ENCODE results near the gene METTL24.

Gene METTL24

DNA sequence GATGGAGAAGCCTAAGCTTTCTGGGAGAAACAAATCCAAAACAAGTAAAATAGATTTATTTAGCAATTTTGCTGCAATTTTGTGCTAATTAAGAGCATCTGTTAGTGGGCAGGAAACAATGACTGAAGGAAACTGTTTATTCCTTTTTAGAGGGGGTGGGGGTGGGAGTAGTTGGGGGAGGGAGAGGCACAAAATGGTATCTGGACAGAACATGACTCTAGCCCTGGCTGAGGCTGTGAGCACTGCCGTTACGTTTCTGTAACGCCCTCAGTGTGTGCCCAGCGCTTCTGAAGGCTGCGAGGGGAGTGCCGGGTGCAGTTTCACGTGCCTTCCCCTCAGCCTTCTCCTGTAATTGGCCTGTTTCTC is 28.8 kb downstream of the METTL24 start:
- Histone ChIP-seq H3K27me3 (replicated peaks; ENCODE audit: control insufficient read depth, insufficient read depth, low read length) (peaks cover 2% of the 10 kb centered on the region; the same call in 1 of the 2 replicates), H3K36me3 (ENCODE audit: control insufficient read depth, insufficient read depth, low read length) (no peaks in the 10 kb centered on the region), H3K4me3 (replicated peaks; ENCODE audit: low read depth, low read length) (no peak overlapping the region)
- TF ChIP-seq, protein P1, sequence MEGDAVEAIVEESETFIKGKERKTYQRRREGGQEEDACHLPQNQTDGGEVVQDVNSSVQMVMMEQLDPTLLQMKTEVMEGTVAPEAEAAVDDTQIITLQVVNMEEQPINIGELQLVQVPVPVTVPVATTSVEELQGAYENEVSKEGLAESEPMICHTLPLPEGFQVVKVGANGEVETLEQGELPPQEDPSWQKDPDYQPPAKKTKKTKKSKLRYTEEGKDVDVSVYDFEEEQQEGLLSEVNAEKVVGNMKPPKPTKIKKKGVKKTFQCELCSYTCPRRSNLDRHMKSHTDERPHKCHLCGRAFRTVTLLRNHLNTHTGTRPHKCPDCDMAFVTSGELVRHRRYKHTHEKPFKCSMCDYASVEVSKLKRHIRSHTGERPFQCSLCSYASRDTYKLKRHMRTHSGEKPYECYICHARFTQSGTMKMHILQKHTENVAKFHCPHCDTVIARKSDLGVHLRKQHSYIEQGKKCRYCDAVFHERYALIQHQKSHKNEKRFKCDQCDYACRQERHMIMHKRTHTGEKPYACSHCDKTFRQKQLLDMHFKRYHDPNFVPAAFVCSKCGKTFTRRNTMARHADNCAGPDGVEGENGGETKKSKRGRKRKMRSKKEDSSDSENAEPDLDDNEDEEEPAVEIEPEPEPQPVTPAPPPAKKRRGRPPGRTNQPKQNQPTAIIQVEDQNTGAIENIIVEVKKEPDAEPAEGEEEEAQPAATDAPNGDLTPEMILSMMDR (IDR thresholded peaks at IDR 0.05; ENCODE audit: insufficient read depth, low read length, poor library complexity, severe bottlenecking), result no peak
- no peak for DNase-seq (ENCODE audit: extremely low read depth, insufficient read length)

DNA sequence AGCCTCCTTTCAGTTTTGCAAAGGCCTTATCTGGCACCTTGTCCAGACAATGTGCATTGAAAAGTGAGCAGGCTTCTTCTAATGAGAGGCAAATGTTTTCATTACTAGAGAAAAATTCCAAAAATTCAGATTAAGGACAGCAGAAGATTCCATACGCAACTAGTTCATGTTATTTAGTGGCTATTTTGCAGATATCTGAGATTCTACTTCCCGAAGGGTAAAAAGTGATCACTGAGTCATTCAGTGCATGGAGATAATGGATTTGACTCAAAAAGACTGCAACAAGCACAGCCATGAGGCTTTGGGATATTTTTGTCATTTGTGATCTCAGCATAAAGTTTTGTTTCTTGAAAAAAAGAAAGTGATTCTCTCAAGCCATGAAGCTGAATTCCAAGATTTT is 29.9 kb downstream of the METTL24 start:
- Histone ChIP-seq H3K27me3 (replicated peaks; ENCODE audit: control insufficient read depth, insufficient read depth, low read length) (peaks cover 2% of the 10 kb centered on the region; the same call in 1 of the 2 replicates), H3K4me3 (replicated peaks; ENCODE audit: low read depth, low read length) (no peak overlapping the region), H3K36me3 (ENCODE audit: control insufficient read depth, insufficient read depth, low read length) (no peaks in the 10 kb centered on the region)
- TF ChIP-seq, protein P1 (IDR thresholded peaks at IDR 0.05; ENCODE audit: insufficient read depth, low read length, poor library complexity, severe bottlenecking), result no peak
- DNase-seq (ENCODE audit: extremely low read depth, insufficient read length), result no peak

DNA sequence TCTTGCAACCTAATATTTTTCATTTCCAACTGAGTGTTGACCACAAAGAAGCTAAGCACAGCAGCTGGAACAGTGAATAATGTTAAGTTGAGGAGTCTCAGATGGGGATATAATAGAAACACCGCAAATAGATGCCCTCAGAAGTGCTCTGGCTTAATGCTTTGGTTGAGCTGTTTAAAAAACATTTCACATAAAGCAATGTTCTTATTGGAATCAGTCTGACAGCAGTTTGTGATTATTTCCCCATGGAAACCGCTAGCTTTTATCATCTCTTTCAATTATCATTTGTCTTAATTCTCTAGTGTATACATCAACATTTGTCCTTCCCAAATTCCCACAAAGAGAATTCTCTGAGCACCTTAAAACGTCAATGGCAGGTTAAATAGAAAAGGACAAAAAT is 30.8 kb downstream of the METTL24 start:
- TF ChIP-seq, protein P1 (IDR thresholded peaks at IDR 0.05; ENCODE audit: insufficient read depth, low read length, poor library complexity, severe bottlenecking), result no peak
- H3K27me3 ChIP-seq (replicated peaks; ENCODE audit: control insufficient read depth, insufficient read depth, low read length), result peaks cover 2% of the 10 kb centered on the region; the same call in 1 of the 2 replicates
- no peak overlapping the region for H3K4me3 ChIP-seq (replicated peaks; ENCODE audit: low read depth, low read length)
- H3K36me3 ChIP-seq (ENCODE audit: control insufficient read depth, insufficient read depth, low read length), result no peaks in the 10 kb centered on the region
- no peak for DNase-seq (ENCODE audit: extremely low read depth, insufficient read length)

DNA sequence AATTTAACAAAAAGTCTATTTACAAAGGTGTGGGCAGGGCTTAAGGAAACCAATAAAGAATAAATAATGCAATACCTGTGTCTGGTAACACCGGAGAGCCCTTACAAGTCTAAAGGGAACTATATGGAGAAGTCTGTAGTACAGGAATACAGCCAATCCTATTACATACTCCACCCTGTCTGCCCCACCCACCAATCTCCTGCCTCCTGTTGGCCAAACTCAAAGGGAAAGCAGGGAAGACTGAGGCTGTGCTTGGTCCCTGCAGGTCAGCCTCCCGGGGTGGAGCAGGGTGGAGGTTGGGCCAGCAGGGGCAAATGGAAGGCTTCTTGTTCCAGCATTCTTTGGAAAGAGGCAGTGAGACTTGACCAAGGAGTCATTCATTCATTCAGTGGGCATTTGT is 31.5 kb downstream of the METTL24 start:
- H3K4me3 ChIP-seq (replicated peaks; ENCODE audit: low read depth, low read length), result no peak overlapping the region
- TF ChIP-seq, protein P1 (IDR thresholded peaks at IDR 0.05; ENCODE audit: insufficient read depth, low read length, poor library complexity, severe bottlenecking), result no peak
- DNase-seq (ENCODE audit: extremely low read depth, insufficient read length), result no peak
- H3K36me3 ChIP-seq (ENCODE audit: control insufficient read depth, insufficient read depth, low read length), result no peaks in the 10 kb centered on the region
- H3K27me3 ChIP-seq (replicated peaks; ENCODE audit: control insufficient read depth, insufficient read depth, low read length), result peaks cover 2% of the 10 kb centered on the region; the same call in 1 of the 2 replicates

DNA sequence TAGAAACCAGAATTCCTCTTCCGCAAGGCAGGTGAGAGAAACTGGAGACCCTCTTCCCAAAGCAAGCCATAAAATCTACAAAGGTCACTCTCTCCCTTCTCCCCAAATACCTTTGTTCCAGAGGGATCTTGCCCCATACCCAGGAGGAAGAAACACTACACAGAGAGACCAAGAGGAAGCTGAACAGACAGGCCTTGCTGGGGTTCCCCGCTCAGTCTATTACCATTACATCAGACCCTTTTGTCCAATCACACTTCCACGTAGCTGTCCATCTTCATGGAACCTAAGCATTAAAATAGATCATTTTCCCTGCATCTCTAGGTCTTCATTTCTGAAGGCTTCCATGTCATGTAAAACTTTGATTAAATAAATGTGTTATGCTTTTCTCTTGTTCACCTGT is 32.1 kb downstream of the METTL24 start:
- TF ChIP-seq, protein P1 (IDR thresholded peaks at IDR 0.05; ENCODE audit: insufficient read depth, low read length, poor library complexity, severe bottlenecking), result no peak
- Histone ChIP-seq H3K4me3 (replicated peaks; ENCODE audit: low read depth, low read length) (no peak overlapping the region), H3K27me3 (replicated peaks; ENCODE audit: control insufficient read depth, insufficient read depth, low read length) (peaks cover 2% of the 10 kb centered on the region; the same call in 1 of the 2 replicates), H3K36me3 (ENCODE audit: control insufficient read depth, insufficient read depth, low read length) (no peaks in the 10 kb centered on the region)
- DNase-seq (ENCODE audit: extremely low read depth, insufficient read length), result no peak

DNA sequence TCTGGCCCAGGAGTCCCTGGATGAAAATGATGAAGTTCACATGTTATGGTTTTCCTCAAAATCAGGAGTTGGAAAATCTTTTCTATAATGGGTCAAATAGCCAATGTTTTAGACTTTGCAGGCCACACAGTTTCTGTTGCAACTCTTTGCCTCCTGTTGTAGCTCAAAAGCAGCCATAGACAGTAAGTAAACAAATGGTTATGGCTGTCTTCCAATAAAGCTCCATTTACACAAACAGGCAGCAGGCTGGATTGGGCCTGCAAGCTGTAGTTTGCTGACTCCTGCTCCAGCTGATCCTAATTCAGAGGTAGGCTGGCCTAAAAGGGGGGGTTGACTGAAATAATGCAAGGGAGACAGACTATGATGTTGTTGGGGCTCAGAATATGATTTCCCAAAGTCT is 33.0 kb downstream of the METTL24 start:
- DNase-seq (ENCODE audit: extremely low read depth, insufficient read length), result no peak
- Histone ChIP-seq H3K27me3 (replicated peaks; ENCODE audit: control insufficient read depth, insufficient read depth, low read length) (peaks cover 2% of the 10 kb centered on the region; the same call in 1 of the 2 replicates), H3K36me3 (ENCODE audit: control insufficient read depth, insufficient read depth, low read length) (no peaks in the 10 kb centered on the region)

More for the DNA sequence above, 33.0 kb downstream of the METTL24 start:
- no peak overlapping the region for H3K4me3 ChIP-seq (replicated peaks; ENCODE audit: low read depth, low read length)
- TF ChIP-seq, protein P1 (IDR thresholded peaks at IDR 0.05; ENCODE audit: insufficient read depth, low read length, poor library complexity, severe bottlenecking), result no peak
